Stomach (tissue), 9 donors: ENCODE measurements around the gene PHACTR3. TPM values are rescaled to one million over a fixed set of nuclear protein-coding genes. Genes with fewer than 3 reads are reported as not detected.

Experiments used
- DNase-seq, 2 donors: peaks; one replicate each; pipeline versions ENCODE4 v3.0.0 to v3.0.0-alpha.2; 2013 to 2019
- H3K27ac ChIP-seq, 5 donors: fragments of 200-600 bp in 4 of 5; sonication (generic) in 4 of 5; one replicate each; pipeline ENCODE4 v1.5.1; 2013 to 2019; ENCODE audit warnings: mild to moderate bottlenecking in 1 of 5, moderate library complexity in 1 of 5
- H3K27me3 ChIP-seq, 3 donors: fragments of 200-600 bp; sonication (generic); one replicate each; pipeline ENCODE4 v1.5.1; 2017 to 2019; ENCODE audit warnings: mixed run types in 1 of 3
- H3K36me3 ChIP-seq, 4 donors: fragments of 200-600 bp; sonication (generic); 1 replicate in 3 of 4; 2 replicates in 1 of 4; pipeline ENCODE4 v1.5.1; 2016 to 2019
- H3K4me1 ChIP-seq, 4 donors: fragments of 200-600 bp; sonication (generic); one replicate each; pipeline ENCODE4 v1.5.1; 2016 to 2019
- H3K4me3 ChIP-seq, 4 donors: fragments of 200-600 bp; sonication (generic) in 3 of 4; one replicate each; pipeline ENCODE4 v1.5.1; 2016 to 2019; ENCODE audit warnings: mild to moderate bottlenecking in 1 of 4
- H3K9me3 ChIP-seq, 4 donors: fragments of 200-600 bp; sonication (generic); one replicate each; pipeline ENCODE4 v1.5.1; 2016 to 2019
- CTCF ChIP-seq, 7 experiments: fragments of 450-650 bp in 4 of 7; fragments of 200-600 bp in 3 of 7; sonication (generic) in 3 of 7; IDR thresholded peaks; one replicate each; pipeline ENCODE4 v1.5.1; 2016 to 2019; ENCODE audit warnings: antibody characterized with exemption in 7 of 7, control low read depth in 2 of 7, mild to moderate bottlenecking in 1 of 7
- EP300 ChIP-seq: sonication (generic); formaldehyde crosslinking; IDR thresholded peaks from one replicate; pipeline ENCODE4 v1.6.1; 2017; ENCODE audit warnings: antibody characterized with exemption
- POLR2A ChIP-seq, 4 donors: fragments of 450-650 bp; IDR thresholded peaks; one replicate each; pipeline ENCODE4 v1.6.1; 2016; ENCODE audit warnings: antibody characterized with exemption in 4 of 4, control low read depth in 2 of 4, mild to moderate bottlenecking in 1 of 4, moderate library complexity in 1 of 4
- POLR2AphosphoS5 ChIP-seq, 3 donors: sonication (generic); formaldehyde crosslinking; IDR thresholded peaks; one replicate each; pipeline ENCODE4 v1.6.1; 2016; ENCODE audit warnings: antibody characterized with exemption in 3 of 3
- WGBS, 5 donors: extraction: QIAGEN DNeasy Blood & Tissue Kit in 3 of 5; methylation state at CpG; one replicate each; pipeline versions ENCODE4 v1.1.5 to v1.1.7; 2013 to 2018; 5-methylcytosine and 5-hydroxymethylcytosine counted together
- intact Hi-C: fragments of 100-400 bp; cut with DNase I; formaldehyde crosslinking; loops from one replicate; pipeline ENCODE4 v1.15.1; 2023; ENCODE audit warnings: low total_unique reads
- polyA plus RNA-seq, 3 donors: library from polyadenylated mRNA; stranded (reverse); fragments of 200-250 nt; gene quantifications; one replicate each; pipeline ENCODE4 v1.2.3, GENCODE V29; 2013
- total RNA-seq, 5 donors: library from RNA; depleted of rRNA; stranded (reverse); fragments of >200 nt; gene quantifications; one replicate each; pipeline versions ENCODE4 v1.1.0 to v1.2.3, GENCODE V29; 2014 to 2016
- donor health status: healthy with polysubstance abuse.
- donor health status: Bipolar disorder and iron deficiency.
- donor health status: healthy.

The PHACTR3 gene
- total and polyA plus RNA-seq, 8 donors: 0.55 to 3.7 (median 3.2) TPM; not detected in 3

- H3K36me3 ChIP-seq: no peaks in the 10 kb centered on the region
- H3K4me1 ChIP-seq: peaks cover 0 to 8% (median 0%) of the 10 kb centered on the region in 4 donors
- intact Hi-C loops: no loop called here
- peaks cover 0 to 17% (median 0%) of the 10 kb centered on the region in 3 donors for H3K27me3 ChIP-seq
- DNase-seq: peak in 1 of 2 donors; percentile 26
- 66 to 78% (median 67%) methylated on average over 19 to 21 of the region's 21 CpGs for WGBS, 5 donors
- H3K27ac ChIP-seq: no peak overlapping the region
- no peak overlapping the region for H3K4me3 ChIP-seq
- no peaks in the 10 kb centered on the region for H3K9me3 ChIP-seq
- TF ChIP-seq EP300 (no peak), POLR2A (IDR thresholded peaks at IDR 0.05) (no peak), POLR2AphosphoS5 (IDR thresholded peaks at IDR 0.05) (no peak), CTCF (IDR thresholded peaks at IDR 0.05) (no peak)
Observed at GRCh38 chr20:59772931-59773913, 168.9 kb downstream of the PHACTR3 start.

- WGBS, 5 donors: 75 to 81% (median 79%) methylated on average over 17 of the region's 17 CpGs
- no peak overlapping the region for H3K4me3 ChIP-seq
Observed at GRCh38 chr20:59774204-59774641, 169.9 kb downstream of the PHACTR3 start.

GRCh38 chr20:59774921-59775686 is 170.8 kb downstream of the PHACTR3 start:
- H3K9me3 ChIP-seq: no peaks in the 10 kb centered on the region
- DNase-seq: peak in 1 of 2 donors; percentile 18
- 76 to 88% (median 82%) methylated on average over 14 to 23 of the region's 23 CpGs for WGBS, 5 donors
- H3K4me1 ChIP-seq: peaks cover 0 to 8% (median 0%) of the 10 kb centered on the region in 4 donors
- H3K4me3 ChIP-seq: no peak overlapping the region
- intact Hi-C loops: no loop called here
- H3K36me3 ChIP-seq: no peaks in the 10 kb centered on the region
- no peak for TF ChIP-seq CTCF (IDR thresholded peaks at IDR 0.05)
- TF ChIP-seq EP300: no peak
- no peak for TF ChIP-seq POLR2A (IDR thresholded peaks at IDR 0.05)
- TF ChIP-seq POLR2AphosphoS5 (IDR thresholded peaks at IDR 0.05): no peak
- peaks cover 0 to 17% (median 0%) of the 10 kb centered on the region in 3 donors for H3K27me3 ChIP-seq
- H3K27ac ChIP-seq: no peak overlapping the region

More at GRCh38 chr20:59774204-59774641, 169.9 kb downstream of the PHACTR3 start:
- TF ChIP-seq POLR2A (IDR thresholded peaks at IDR 0.05): no peak
- no peak for TF ChIP-seq CTCF (IDR thresholded peaks at IDR 0.05)
- TF ChIP-seq EP300: no peak
- TF ChIP-seq POLR2AphosphoS5 (IDR thresholded peaks at IDR 0.05): no peak
- Histone ChIP-seq H3K27ac (no peak overlapping the region), H3K27me3 (peaks cover 0 to 17% (median 0%) of the 10 kb centered on the region in 3 donors), H3K9me3 (no peaks in the 10 kb centered on the region), H3K36me3 (no peaks in the 10 kb centered on the region), H3K4me1 (peaks cover 0 to 8% (median 0%) of the 10 kb centered on the region in 4 donors)
- intact Hi-C loops: no loop called here
- DNase-seq: peak in 1 of 2 donors; percentile 5

- no peaks in the 10 kb centered on the region for H3K36me3 ChIP-seq
- no peak overlapping the region for H3K27ac ChIP-seq
- H3K4me3 ChIP-seq: no peak overlapping the region
- TF ChIP-seq POLR2AphosphoS5 (IDR thresholded peaks at IDR 0.05) (no peak), POLR2A (IDR thresholded peaks at IDR 0.05) (no peak), EP300 (no peak), CTCF (IDR thresholded peaks at IDR 0.05) (no peak)
- no peaks in the 10 kb centered on the region for H3K9me3 ChIP-seq
- intact Hi-C loops: no loop called here
- WGBS, 5 donors: 77 to 87% (median 81%) methylated on average over 4 of the region's 4 CpGs; no CpG with 5 or more reads in 1 of the 5 donors
- H3K4me1 ChIP-seq: peaks cover 0 to 8% (median 0%) of the 10 kb centered on the region in 4 donors
- DNase-seq: peak in 1 of 2 donors; percentile 7
- H3K27me3 ChIP-seq: peaks cover 0 to 12% (median 0%) of the 10 kb centered on the region in 3 donors
Observed at GRCh38 chr20:59775687-59776055, 171.3 kb downstream of the PHACTR3 start.
